SJCRH30 (cell line): ENCODE data around the gene P2RY2. TPM values are rescaled to one million over a fixed set of nuclear protein-coding genes. Genes with fewer than 3 reads are reported as not detected.
"Not testable (repeated sequence)": the region's sequence is repeated elsewhere in the genome, so short reads cannot be mapped to it uniquely, and the experiment has no call there.

Experiments
- DNase-seq, 2 experiments: peaks; one replicate each; pipeline ENCODE4 v3.0.0-alpha.2; 2015 to 2020
- H3K27ac ChIP-seq: fragments of 250-450 bp; sonication (Bioruptor Pico); 2 replicates; pipeline ENCODE4 v1.5.1; 2020; ENCODE audit warnings: mild to moderate bottlenecking, moderate library complexity
- H3K27me3 ChIP-seq: fragments of 250-450 bp; sonication (Bioruptor Pico); 2 replicates; pipeline ENCODE4 v1.5.1; 2020; ENCODE audit warnings: mild to moderate bottlenecking, moderate library complexity
- H3K36me3 ChIP-seq: fragments of 250-450 bp; sonication (Bioruptor Pico); 2 replicates; pipeline ENCODE4 v1.5.1; 2020; ENCODE audit warnings: mild to moderate bottlenecking, moderate library complexity
- H3K4me1 ChIP-seq: fragments of 250-450 bp; sonication (Bioruptor Pico); 2 replicates; pipeline ENCODE4 v1.5.1; 2020; ENCODE audit warnings: mild to moderate bottlenecking, moderate library complexity
- H3K4me3 ChIP-seq: fragments of 250-450 bp; sonication (Bioruptor Pico); 2 replicates; pipeline ENCODE4 v1.5.1; 2020; ENCODE audit warnings: mild to moderate bottlenecking, moderate library complexity
- H3K9me3 ChIP-seq: fragments of 250-450 bp; sonication (Bioruptor Pico); replicated peaks from 2 replicates; pipeline ENCODE4 v1.5.1; 2020; ENCODE audit warnings: mild to moderate bottlenecking, moderate library complexity
- total RNA-seq: library from RNA; depleted of rRNA; stranded (reverse); fragments of >200 nt; shearing (Covaris generic); gene quantifications from 2 replicates; pipeline ENCODE4 v1.2.3, GENCODE V29; 2014

P2RY2 gene
- total RNA-seq, 1 experiment from 2014 or later: not detected

- Histone ChIP-seq H3K4me1 (peaks cover 2% of the 10 kb centered on the region; the same call in 1 of the 2 replicates), H3K27me3 (no peaks in the 10 kb centered on the region), H3K36me3 (no peaks in the 10 kb centered on the region), H3K4me3 (no peak overlapping the region), H3K27ac (no peak overlapping the region), H3K9me3 (no peaks in the 10 kb centered on the region)
- no peak for DNase-seq
Measured at GRCh38 chr11:73225001-73225686, 7.1 kb downstream of the P2RY2 start.

GRCh38 chr11:73225851-73226250 is 7.8 kb downstream of the P2RY2 start:
- DNase-seq: no peak
- H3K4me1 ChIP-seq: peaks cover 2% of the 10 kb centered on the region; the same call in 1 of the 2 replicates
- no peaks in the 10 kb centered on the region for H3K27me3 ChIP-seq
- H3K4me3 ChIP-seq: no peak overlapping the region
- no peaks in the 10 kb centered on the region for H3K36me3 ChIP-seq
- H3K9me3 ChIP-seq: no peaks in the 10 kb centered on the region
- no peak overlapping the region for H3K27ac ChIP-seq

- no peak for DNase-seq
- Histone ChIP-seq H3K36me3 (no peaks in the 10 kb centered on the region), H3K4me1 (peaks cover 2% of the 10 kb centered on the region; the same call in 1 of the 2 replicates)
Measured at GRCh38 chr11:73226297-73227006, 8.4 kb downstream of the P2RY2 start.

GRCh38 chr11:73227571-73228211 is 9.6 kb downstream of the P2RY2 start:
- Histone ChIP-seq H3K36me3 (no peaks in the 10 kb centered on the region), H3K27ac (no peak overlapping the region), H3K9me3 (no peaks in the 10 kb centered on the region), H3K4me1 (peaks cover 2% of the 10 kb centered on the region; the same call in 1 of the 2 replicates), H3K27me3 (no peaks in the 10 kb centered on the region), H3K4me3 (no peak overlapping the region)
- DNase-seq: no peak

More at GRCh38 chr11:73226297-73227006, 8.4 kb downstream of the P2RY2 start:
- Histone ChIP-seq H3K9me3 (no peaks in the 10 kb centered on the region), H3K27me3 (no peaks in the 10 kb centered on the region), H3K4me3 (no peak overlapping the region), H3K27ac (no peak overlapping the region)

GRCh38 chr11:73228268-73229134 is 10.4 kb downstream of the P2RY2 start:
- H3K9me3 ChIP-seq: no peaks in the 10 kb centered on the region
- H3K36me3 ChIP-seq: no peaks in the 10 kb centered on the region
- no peak overlapping the region for H3K27ac ChIP-seq
- DNase-seq: no peak
- H3K27me3 ChIP-seq: no peaks in the 10 kb centered on the region
- H3K4me1 ChIP-seq: peaks cover 2% of the 10 kb centered on the region; the same call in 1 of the 2 replicates
- H3K4me3 ChIP-seq: no peak overlapping the region

GRCh38 chr11:73229321-73229895 is 11.3 kb downstream of the P2RY2 start:
- H3K4me3 ChIP-seq: no peak overlapping the region
- H3K9me3 ChIP-seq: no peaks in the 10 kb centered on the region
- no peaks in the 10 kb centered on the region for H3K27me3 ChIP-seq
- DNase-seq: no peak
- no peak overlapping the region for H3K27ac ChIP-seq
- no peaks in the 10 kb centered on the region for H3K36me3 ChIP-seq
- H3K4me1 ChIP-seq: peaks cover 2% of the 10 kb centered on the region; the same call in 1 of the 2 replicates

- Histone ChIP-seq H3K27ac (no peak overlapping the region), H3K36me3 (no peaks in the 10 kb centered on the region), H3K9me3 (no peaks in the 10 kb centered on the region), H3K4me1 (peaks cover 2% of the 10 kb centered on the region; the same call in 1 of the 2 replicates), H3K4me3 (no peak overlapping the region), H3K27me3 (no peaks in the 10 kb centered on the region)
- DNase-seq: no peak
Measured at GRCh38 chr11:73229896-73230875, 12.1 kb downstream of the P2RY2 start.

- Histone ChIP-seq H3K9me3 (no peaks in the 10 kb centered on the region), H3K4me1 (peaks cover 2% of the 10 kb centered on the region; the same call in 1 of the 2 replicates), H3K4me3 (no peak overlapping the region), H3K27me3 (no peaks in the 10 kb centered on the region), H3K36me3 (no peaks in the 10 kb centered on the region), H3K27ac (no peak overlapping the region)
- DNase-seq: no peak
Measured at GRCh38 chr11:73230931-73231330, 12.8 kb downstream of the P2RY2 start.

GRCh38 chr11:73232487-73232886 is 14.4 kb downstream of the P2RY2 start:
- H3K27me3 ChIP-seq, H3K36me3 ChIP-seq, DNase-seq, H3K4me1 ChIP-seq, H3K4me3 ChIP-seq, H3K9me3 ChIP-seq, H3K27ac ChIP-seq: not testable (repeated sequence)

- Histone ChIP-seq H3K27ac (no peak overlapping the region), H3K4me1 (peaks cover 9% of the 10 kb centered on the region), H3K9me3 (no peaks in the 10 kb centered on the region), H3K4me3 (no peak overlapping the region), H3K36me3 (no peaks in the 10 kb centered on the region), H3K27me3 (no peaks in the 10 kb centered on the region)
- no peak for DNase-seq
Measured at GRCh38 chr11:73233211-73233610, 15.1 kb downstream of the P2RY2 start.

GRCh38 chr11:73233692-73234470 is 15.8 kb downstream of the P2RY2 start:
- H3K9me3 ChIP-seq: no peaks in the 10 kb centered on the region
- H3K4me1 ChIP-seq: peaks cover 9% of the 10 kb centered on the region
- H3K27ac ChIP-seq: no peak overlapping the region
- DNase-seq: no peak
- H3K36me3 ChIP-seq: no peaks in the 10 kb centered on the region
- H3K27me3 ChIP-seq: no peaks in the 10 kb centered on the region
- no peak overlapping the region for H3K4me3 ChIP-seq

GRCh38 chr11:73234471-73235181 is 16.5 kb downstream of the P2RY2 start:
- Histone ChIP-seq H3K4me3 (no peak overlapping the region), H3K9me3 (no peaks in the 10 kb centered on the region), H3K36me3 (no peaks in the 10 kb centered on the region), H3K27ac (no peak overlapping the region), H3K27me3 (no peaks in the 10 kb centered on the region), H3K4me1 (peaks cover 9% of the 10 kb centered on the region)
- no peak for DNase-seq
